ENCODE data around the gene PPAN.

GRCh38 chr19:10120538-10121189 lies 14.5 kb downstream of the PPAN start:
- TF ChIP-seq CTCF (IDR thresholded peaks at IDR 0.05; ENCODE audit: insufficient read depth, low read length, poor library complexity, severe bottlenecking), result no peak
- no peak for TF ChIP-seq EZH2phosphoT487 (conservative IDR thresholded peaks at IDR 0.05; ENCODE audit: low read length)

Measured in SU-DHL-6 (cell line).